Activated CD8-positive, alpha-beta memory T cell treated with anti-CD3 and anti-CD28 coated beads, Interleukin-2, amount 10 ng/mL, durations not matched to agents 7 days and 5 days (primary cell): ENCODE data around the gene PILRB. TPM values are rescaled to one million over a fixed set of nuclear protein-coding genes. Genes with fewer than 3 reads are reported as not detected.
A peak's percentile ranks its signal among the peaks of the same experiment; 100 is the strongest.
"Not testable (repeated sequence)": the region's sequence is repeated elsewhere in the genome, so short reads cannot be mapped to it uniquely, and the experiment has no call there.

Experiments
- ATAC-seq: fragments of 150-1000 bp; cut with Tn5 transposase; one replicate; pipeline ENCODE4 v1.10.0; 2021; ENCODE audit warnings: moderate library complexity
- CTCF ChIA-PET: fragments of 350-600 bp; sonication (Branson Sonifier 250); formaldehyde crosslinking; loops from one replicate; lab custom pipeline; 2021; ENCODE audit warnings: antibody characterized with exemption; lab: Charles Lee
- DNase-seq: peaks from one replicate; pipeline ENCODE4 v3.0.0-alpha.2; 2020
- H3K27ac Mint-ChIP-seq: one replicate; pipeline ENCODE4 v1.8.0; 2021; ENCODE audit warnings: mild to moderate bottlenecking, mixed read lengths
- H3K27me3 Mint-ChIP-seq: one replicate; pipeline ENCODE4 v1.8.0; 2021; ENCODE audit warnings: mixed read lengths
- H3K36me3 Mint-ChIP-seq: one replicate; pipeline ENCODE4 v1.8.0; 2021; ENCODE audit warnings: mild to moderate bottlenecking, mixed read lengths
- H3K4me1 Mint-ChIP-seq: one replicate; pipeline ENCODE4 v1.8.0; 2021; ENCODE audit warnings: mixed read lengths
- H3K4me3 Mint-ChIP-seq: one replicate; pipeline ENCODE4 v1.8.0; 2021; ENCODE audit warnings: mild to moderate bottlenecking, moderate library complexity, mixed read lengths
- H3K9me3 Mint-ChIP-seq: one replicate; pipeline ENCODE4 v1.8.0; 2022; ENCODE audit warnings: low read depth, mixed read lengths
- total RNA-seq, 2 experiments: library from RNA; stranded (reverse); gene quantifications; one replicate each; pipeline ENCODE4 v1.2.3, GENCODE V29; 2021

The PILRB gene
- total RNA-seq = 10 to 100 TPM; 46.0 to 67.8 TPM

DNA sequence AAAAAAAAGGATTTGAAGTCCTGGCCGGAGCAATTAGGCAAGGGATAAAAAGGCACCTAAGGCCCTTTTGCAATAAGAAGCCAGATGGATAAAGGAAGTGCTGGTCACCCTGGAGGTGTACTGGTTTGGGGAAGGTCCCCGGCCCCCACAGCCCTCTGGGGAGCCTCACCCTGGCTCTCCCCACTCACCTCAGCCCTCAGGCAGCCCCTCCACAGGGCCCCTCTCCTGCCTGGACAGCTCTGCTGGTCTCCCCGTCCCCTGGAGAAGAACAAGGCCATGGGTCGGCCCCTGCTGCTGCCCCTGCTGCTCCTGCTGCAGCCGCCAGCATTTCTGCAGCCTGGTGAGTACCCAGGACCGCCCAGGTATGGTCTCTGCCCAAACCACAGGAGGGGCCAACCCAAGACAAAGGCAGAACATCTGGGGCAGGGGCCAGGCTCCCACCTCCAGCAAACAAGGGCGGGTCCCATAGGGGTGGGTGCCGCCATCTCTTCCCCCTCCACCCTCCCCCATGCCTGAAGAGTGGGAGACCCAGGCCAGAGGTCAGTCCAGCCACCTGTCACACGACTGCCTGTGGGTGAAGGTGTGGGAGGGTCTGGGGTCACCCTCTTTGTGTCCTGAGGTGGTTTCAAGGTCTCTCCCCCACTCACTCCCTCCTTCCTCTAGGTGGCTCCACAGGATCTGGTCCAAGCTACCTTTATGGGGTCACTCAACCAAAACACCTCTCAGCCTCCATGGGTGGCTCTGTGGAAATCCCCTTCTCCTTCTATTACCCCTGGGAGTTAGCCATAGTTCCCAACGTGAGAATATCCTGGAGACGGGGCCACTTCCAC lies at the start of gene PILRB:
TSS of gene PILRB (plus strand) at position 91 of the 830 bp plus-strand sequence. CDS start at position 277, 186 bp downstream.
- ATAC-seq = no peak
- Mint-ChIP-seq H3K27me3 (no peaks in the 10 kb centered on the region), H3K36me3 (peaks cover 50% of the 10 kb centered on the region), H3K9me3 (no peaks in the 10 kb centered on the region), H3K4me3 (no peak within 1 kb of the TSS), H3K4me1 (peaks cover 16% of the 10 kb centered on the region), H3K27ac (peak within 1 kb of the TSS; percentile 32)
- CTCF ChIA-PET = no interaction called here
- DNase-seq = no peak

DNA sequence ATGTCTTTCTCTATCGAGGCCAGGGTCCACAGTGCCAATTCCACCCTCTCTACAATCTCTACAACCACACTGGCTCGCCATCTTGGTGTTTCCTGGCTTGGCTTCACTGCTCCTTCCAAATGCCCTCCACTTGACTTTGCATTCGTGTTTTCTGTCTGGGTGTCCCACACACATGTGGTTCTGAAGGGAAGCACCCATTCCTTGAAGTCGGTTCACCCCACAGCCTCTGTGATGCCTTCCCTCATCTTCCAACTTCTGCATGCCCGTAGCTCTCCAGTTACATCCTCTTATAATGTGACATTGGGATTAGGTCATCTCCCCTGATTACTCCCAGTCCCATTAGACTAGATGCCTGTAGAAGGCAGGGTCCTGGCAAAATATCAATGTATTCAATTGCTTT lies 39.6 kb upstream of the PILRB start:
- Mint-ChIP-seq H3K27ac (peak overlapping the region; percentile 80), H3K36me3 (peaks cover 12% of the 10 kb centered on the region), H3K4me1 (peaks cover 12% of the 10 kb centered on the region)
- H3K4me3 Mint-ChIP-seq, CTCF ChIA-PET, ATAC-seq, H3K27me3 Mint-ChIP-seq, H3K9me3 Mint-ChIP-seq, DNase-seq: not testable (repeated sequence)

DNA sequence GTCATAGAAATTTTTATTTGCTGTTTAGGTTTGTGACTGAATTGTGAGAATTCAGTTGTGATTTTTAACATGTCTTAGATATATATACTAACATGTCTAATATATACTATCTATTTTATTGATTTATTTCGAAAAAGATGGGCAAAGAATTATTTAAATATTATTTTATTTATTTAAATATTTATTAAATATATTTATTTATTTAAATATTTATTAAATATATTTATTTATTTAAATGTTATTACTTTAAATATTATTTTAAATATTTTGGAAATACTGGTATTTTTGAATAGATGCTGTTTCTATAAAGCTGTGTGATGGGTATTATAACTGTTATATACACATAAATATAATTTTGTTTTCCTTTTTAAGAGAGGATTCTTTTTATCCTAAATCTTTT lies 36.3 kb upstream of the PILRB start:
- CTCF ChIA-PET, H3K27me3 Mint-ChIP-seq, H3K27ac Mint-ChIP-seq, H3K4me3 Mint-ChIP-seq, ATAC-seq, DNase-seq, H3K9me3 Mint-ChIP-seq: not testable (repeated sequence)
- peaks cover 21% of the 10 kb centered on the region for H3K36me3 Mint-ChIP-seq
- peaks cover 14% of the 10 kb centered on the region for H3K4me1 Mint-ChIP-seq

DNA sequence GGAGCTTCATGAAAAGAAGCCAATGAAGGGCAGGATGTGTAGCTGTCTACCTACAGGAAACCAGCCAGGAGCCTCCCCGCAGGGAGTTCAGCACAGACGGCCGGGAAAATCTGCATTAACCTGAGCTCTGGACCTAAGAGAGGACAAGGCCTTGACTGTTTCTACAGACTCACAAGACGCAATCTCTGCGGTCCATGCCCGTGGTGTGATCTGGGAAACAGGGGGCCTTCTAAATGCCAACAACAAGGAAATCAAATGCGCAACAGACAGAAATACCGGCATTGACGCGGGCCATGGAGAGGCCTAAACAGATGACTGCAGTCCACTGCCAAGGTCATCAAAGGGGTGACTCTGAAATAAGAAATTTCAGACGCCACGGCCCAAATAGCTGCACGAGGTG lies 33.7 kb upstream of the PILRB start:
- peak overlapping the region; percentile 52 for H3K27ac Mint-ChIP-seq
- H3K27me3 Mint-ChIP-seq, H3K4me3 Mint-ChIP-seq, H3K4me1 Mint-ChIP-seq, DNase-seq, H3K9me3 Mint-ChIP-seq, ATAC-seq, CTCF ChIA-PET: not testable (repeated sequence)
- H3K36me3 Mint-ChIP-seq = peaks cover 31% of the 10 kb centered on the region

DNA sequence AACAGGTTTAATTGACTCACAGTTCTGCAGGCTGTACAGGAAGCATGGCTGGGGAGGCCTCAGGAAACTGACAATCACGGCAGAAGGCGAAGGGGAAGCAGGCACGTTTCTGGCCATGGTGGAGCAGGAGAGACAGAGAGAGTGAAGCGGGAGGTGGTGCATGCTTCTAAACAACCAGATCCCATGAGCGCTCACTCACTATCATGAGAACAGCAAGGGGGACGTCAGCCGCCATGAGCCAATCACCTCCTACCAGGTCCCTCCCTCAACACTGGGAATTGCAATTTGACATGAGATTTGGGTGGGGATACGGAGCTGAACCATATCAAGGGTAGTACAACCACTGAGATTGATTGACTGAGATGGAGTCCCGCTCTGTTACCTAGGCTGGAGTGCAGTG lies 32.2 kb upstream of the PILRB start:
- DNase-seq, H3K4me1 Mint-ChIP-seq, H3K27me3 Mint-ChIP-seq, H3K4me3 Mint-ChIP-seq, H3K27ac Mint-ChIP-seq, ATAC-seq, H3K9me3 Mint-ChIP-seq, CTCF ChIA-PET: not testable (repeated sequence)
- peaks cover 28% of the 10 kb centered on the region for H3K36me3 Mint-ChIP-seq

DNA sequence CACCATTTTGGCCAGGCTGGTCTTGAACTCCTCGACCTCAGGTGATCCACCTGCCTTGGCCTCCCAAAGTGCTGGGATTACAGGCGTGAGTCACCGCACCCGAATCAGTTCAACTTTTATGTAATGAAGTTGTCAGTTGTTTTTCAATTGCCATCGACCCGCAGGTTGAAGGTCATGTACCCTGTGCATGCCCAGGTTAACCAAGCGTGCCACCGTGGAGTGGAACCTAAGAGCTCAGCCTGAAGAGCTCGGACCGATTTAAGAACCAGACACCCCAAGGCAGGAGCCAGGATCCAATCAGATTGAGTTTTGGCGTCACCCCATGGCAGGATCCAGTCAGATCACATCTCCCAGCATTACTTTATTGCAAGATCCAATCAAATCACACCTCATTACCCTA lies 31.0 kb upstream of the PILRB start:
- ATAC-seq, DNase-seq, H3K27me3 Mint-ChIP-seq, H3K4me3 Mint-ChIP-seq, H3K4me1 Mint-ChIP-seq, CTCF ChIA-PET, H3K9me3 Mint-ChIP-seq, H3K27ac Mint-ChIP-seq: not testable (repeated sequence)
- peaks cover 27% of the 10 kb centered on the region for H3K36me3 Mint-ChIP-seq

DNA sequence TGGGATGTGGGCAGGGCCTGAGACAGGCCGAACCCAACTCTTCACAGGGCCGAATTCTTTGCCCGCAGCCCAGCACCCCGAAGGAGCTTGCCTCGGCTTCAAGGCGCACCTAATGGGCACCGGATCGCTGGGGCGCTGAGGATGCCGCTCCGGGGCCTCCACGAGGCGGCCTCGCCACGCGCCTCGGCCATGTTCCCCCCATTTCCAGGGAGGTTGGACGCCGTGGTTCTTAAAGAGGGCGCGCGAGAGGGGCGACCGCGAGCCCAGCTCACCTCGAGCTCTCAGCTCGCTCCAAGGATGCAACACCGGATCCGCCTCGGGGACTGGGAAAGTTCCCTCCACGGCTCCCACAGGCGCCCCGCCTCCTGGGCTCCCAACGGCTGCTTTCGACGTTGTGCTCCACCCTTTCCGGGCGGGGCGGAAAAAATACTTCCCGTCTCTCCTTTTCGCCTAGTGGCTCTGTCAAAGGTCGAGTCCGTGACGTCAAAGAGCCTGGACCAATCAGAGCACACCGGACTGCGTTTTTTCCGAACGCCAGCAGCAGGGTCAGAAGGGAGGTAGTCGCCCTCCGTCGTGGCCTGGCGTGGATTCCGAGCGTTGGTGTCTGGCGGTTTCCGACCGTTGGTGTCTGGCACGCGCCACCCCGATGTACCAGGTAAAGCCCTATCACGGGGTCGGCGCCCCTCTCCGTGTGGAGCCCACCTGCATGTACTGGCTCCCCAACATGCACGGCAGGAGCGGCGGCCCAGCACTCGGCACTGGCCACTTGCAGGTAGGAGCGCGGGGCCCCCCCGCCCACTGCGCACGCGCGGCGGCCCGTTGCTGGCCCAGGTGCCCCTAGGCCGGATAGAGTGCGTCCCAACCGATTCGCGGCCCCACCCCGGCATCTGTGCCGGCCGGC lies 22.1 kb upstream of the PILRB start:
- peaks cover 17% of the 10 kb centered on the region for H3K36me3 Mint-ChIP-seq
- H3K27ac Mint-ChIP-seq = peak overlapping the region; percentile 95
- CTCF ChIA-PET = interaction anchor here (1.4 kb wide), 1 partner anchor 9 kb away, joined by 5 read pairs; no protein-coding TSS in a partner anchor
- H3K27me3 Mint-ChIP-seq, H3K9me3 Mint-ChIP-seq: not testable (repeated sequence)
- ATAC-seq (peak; percentile 95), DNase-seq (peak; percentile 94)
- peak overlapping the region; percentile 98 for H3K4me3 Mint-ChIP-seq
- H3K4me1 Mint-ChIP-seq = peaks cover 29% of the 10 kb centered on the region

DNA sequence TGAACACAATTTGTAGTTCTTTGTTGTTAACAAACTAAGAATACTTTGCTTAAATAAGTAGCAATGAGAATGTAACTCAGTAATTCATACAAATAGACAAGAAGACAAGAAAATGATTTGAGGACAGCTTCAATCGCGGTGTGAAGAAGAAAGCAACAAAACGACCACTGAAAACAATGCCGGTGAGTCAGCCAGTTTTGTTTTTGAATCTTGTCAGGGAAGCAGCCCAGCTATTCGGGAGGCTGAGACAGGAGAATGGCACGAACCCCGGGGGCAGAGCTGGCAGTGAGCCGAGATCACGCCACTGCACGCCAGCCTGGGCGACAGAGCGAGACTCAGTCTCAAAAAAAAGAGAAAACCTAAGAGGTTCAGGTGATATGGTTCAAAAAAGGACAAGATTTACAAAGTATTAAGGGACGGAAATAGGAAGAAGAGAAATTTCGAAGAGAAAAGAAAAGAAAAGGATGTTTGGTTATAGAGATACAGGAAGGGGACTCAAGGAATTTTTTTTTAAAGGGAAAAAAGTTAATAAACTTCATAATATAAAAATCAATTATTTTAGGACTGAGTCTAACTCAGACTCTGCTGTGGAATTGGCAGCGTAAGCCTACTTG lies 19.7 kb upstream of the PILRB start:
- not testable (repeated sequence) for H3K9me3 Mint-ChIP-seq
- peak overlapping the region; percentile 47 for H3K27ac Mint-ChIP-seq
- peaks cover 32% of the 10 kb centered on the region for H3K36me3 Mint-ChIP-seq

DNA sequence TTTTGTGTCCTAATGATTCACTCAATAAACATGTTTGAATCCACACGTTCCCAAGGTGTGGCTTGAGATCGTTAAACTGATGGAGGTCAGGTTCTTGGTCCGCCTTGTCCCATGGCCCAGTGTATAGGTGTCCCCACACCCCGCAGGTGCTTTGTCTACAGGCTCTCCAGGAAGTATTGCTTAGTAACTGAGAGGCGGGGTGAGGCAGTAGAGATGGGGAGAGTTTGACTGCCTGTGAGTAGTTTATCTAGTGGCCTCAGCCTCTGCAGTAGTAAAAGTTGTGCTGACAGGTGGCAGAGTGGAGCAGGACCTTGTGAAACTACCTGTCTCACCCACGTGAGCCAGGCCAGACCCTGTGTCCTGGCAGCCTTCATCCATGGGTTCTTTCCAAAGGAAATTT lies 16.6 kb upstream of the PILRB start:
- H3K4me3 Mint-ChIP-seq, CTCF ChIA-PET, ATAC-seq, H3K9me3 Mint-ChIP-seq, DNase-seq, H3K27me3 Mint-ChIP-seq: not testable (repeated sequence)
- peak overlapping the region; percentile 5 for H3K27ac Mint-ChIP-seq
- peaks cover 54% of the 10 kb centered on the region for H3K4me1 Mint-ChIP-seq
- H3K36me3 Mint-ChIP-seq = peaks cover 42% of the 10 kb centered on the region

More for the DNA sequence above, 19.7 kb upstream of the PILRB start:
- DNase-seq, H3K4me3 Mint-ChIP-seq, CTCF ChIA-PET, H3K27me3 Mint-ChIP-seq, ATAC-seq: not testable (repeated sequence)
- H3K4me1 Mint-ChIP-seq = peaks cover 41% of the 10 kb centered on the region

DNA sequence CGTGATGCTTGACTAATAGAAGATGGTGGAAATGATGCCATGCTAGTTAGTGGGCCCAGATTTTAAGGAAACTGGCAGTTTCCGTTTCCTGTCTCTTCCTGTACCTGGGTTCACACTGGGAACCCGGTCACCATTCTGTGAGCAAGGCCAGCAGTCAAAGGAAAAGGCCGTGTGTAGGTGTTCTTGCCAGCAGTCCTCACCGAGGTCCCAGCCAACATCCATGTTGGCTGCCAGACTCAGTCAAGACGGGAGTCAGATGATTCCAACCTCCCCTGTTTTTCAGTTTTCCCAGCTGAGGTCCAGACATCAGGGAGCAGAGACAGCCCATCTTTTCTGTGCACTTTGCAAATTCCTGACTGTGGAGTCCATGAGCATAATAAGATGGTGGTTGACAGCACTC lies 15.2 kb upstream of the PILRB start:
- no peak for ATAC-seq
- CTCF ChIA-PET = interaction anchor here (0.6 kb wide), 1 partner anchor 45 kb away, joined by 3 read pairs; no protein-coding TSS in a partner anchor
- Mint-ChIP-seq H3K4me3 (no peak overlapping the region), H3K4me1 (peaks cover 48% of the 10 kb centered on the region), H3K9me3 (no peaks in the 10 kb centered on the region), H3K36me3 (peaks cover 50% of the 10 kb centered on the region), H3K27ac (no peak overlapping the region), H3K27me3 (no peaks in the 10 kb centered on the region)
- peak; percentile 35 for DNase-seq

DNA sequence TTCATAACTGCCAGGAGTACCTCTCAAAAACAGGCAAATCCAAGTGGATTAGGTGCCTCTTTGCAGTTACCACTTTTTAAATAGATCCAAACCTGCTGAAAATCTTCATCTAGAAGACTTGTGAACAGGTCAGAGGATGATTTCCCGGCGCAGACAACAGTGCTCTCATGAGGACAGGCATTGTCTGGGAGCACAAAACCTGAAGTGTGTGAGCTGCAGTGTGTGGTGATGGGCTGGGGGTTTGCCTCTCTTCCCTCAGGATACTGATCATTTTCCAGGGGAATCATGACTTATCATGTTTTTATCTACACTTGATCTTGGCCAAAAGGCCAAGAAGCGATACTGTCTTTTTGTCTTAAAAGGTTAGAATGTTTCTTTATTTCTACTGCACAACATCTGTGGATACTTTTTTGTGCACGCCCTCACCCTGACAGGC lies 13.8 kb upstream of the PILRB start:
- H3K4me3 Mint-ChIP-seq = peak overlapping the region; percentile 71
- H3K36me3 Mint-ChIP-seq = peaks cover 50% of the 10 kb centered on the region
- peaks cover 41% of the 10 kb centered on the region for H3K4me1 Mint-ChIP-seq
- H3K27me3 Mint-ChIP-seq, DNase-seq, H3K9me3 Mint-ChIP-seq: not testable (repeated sequence)
- peak overlapping the region; percentile 97 for H3K27ac Mint-ChIP-seq
- CTCF ChIA-PET = interaction anchor here (1.3 to 4.8 kb wide), 8 partner anchors 9 to 212 kb away, joined by 3 to 22 read pairs (median 6); partner anchors contain the start of genes LAMTOR4, MEPCE and ZCWPW1
- ATAC-seq = peak; percentile 5

DNA sequence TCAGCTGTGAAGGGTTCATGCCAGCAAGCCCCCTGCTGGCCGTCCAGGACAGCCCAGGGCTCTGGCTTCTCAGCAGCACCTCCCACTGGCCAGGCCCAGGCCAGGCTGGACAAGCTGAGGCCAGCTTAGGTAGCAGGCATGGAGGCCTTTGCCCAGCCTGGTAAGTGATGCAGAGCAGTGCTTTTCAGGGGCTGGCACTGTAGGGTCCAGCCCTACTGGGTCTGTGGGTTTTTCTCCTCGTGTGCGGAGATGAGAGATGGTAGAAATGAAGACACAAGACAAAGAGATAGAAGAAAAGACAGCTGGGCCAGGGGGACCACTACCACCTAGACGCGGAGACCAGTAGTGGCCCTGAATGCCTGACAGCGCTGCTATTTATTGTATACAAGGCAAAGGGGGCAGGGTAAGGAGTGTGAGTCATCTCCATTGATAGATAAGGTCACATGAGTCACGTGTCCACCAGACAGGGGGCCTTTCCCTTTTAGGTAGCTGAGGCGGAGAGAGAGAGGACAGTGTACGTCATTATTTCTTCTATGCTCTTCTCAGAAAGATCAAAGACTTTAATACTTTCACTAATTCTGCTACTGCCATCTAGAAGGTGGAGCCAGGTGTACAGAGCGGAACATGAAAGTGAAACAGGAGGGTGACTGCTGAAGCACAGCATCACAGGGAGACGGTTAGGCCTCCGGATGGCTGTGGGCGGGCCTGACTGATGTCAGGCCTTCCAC lies 13.2 kb upstream of the PILRB start:
- peak overlapping the region; percentile 97 for H3K27ac Mint-ChIP-seq
- H3K4me3 Mint-ChIP-seq = peak overlapping the region; percentile 71
- H3K36me3 Mint-ChIP-seq = peaks cover 51% of the 10 kb centered on the region
- CTCF ChIA-PET = interaction anchor here (0.6 to 4.8 kb wide), 11 partner anchors 9 to 314 kb away, joined by 3 to 22 read pairs (median 5); partner anchors contain the start of genes LAMTOR4, MEPCE, PVRIG and ZCWPW1
- H3K4me1 Mint-ChIP-seq = peaks cover 41% of the 10 kb centered on the region
- peak; percentile 92 for DNase-seq
- ATAC-seq = peak; percentile 92
- H3K27me3 Mint-ChIP-seq, H3K9me3 Mint-ChIP-seq: not testable (repeated sequence)
